HG03045 (cell line): Measurements from ENCODE around the gene WNT8A.
"Not testable (repeated sequence)": the region's sequence is repeated elsewhere in the genome, so short reads cannot be mapped to it uniquely, and the experiment has no call there.

Experiments
- ATAC-seq: cut with Tn5 transposase; IDR thresholded peaks from one replicate; pipeline ENCODE4 v1.9.1; 2021; ENCODE audit warnings: mild to moderate bottlenecking, moderate library complexity; ENCODE audit not compliant: unreplicated experiment

WNT8A gene, protein sequence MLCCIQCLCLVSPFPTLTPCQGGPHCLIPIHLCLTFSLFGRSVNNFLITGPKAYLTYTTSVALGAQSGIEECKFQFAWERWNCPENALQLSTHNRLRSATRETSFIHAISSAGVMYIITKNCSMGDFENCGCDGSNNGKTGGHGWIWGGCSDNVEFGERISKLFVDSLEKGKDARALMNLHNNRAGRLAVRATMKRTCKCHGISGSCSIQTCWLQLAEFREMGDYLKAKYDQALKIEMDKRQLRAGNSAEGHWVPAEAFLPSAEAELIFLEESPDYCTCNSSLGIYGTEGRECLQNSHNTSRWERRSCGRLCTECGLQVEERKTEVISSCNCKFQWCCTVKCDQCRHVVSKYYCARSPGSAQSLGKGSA

DNA sequence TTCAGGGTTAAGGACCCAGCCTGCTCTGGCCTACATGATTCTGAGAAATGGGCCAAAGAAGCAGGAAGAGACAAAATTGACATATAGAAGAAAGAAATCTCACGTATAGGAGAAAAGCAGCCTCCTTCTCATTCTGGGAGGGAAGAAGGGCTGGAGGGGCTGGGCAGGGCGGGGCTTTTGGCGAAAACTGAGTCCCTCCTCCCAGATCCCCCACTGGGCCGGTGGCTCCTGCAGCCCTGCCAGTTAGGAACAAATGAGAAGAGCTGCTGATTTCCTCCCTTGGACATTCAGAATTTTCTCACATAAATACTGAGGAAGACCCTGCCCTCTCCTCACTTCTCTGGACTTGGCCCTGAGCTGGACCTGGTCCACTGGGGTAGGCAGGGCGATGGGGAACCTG lies at the start of gene WNT8A:
Gene WNT8A (plus strand): TSS at position 332 of the 400 bp plus-strand sequence. CDS start 95 bp downstream, outside the sequence.
- no peak for ATAC-seq

DNA sequence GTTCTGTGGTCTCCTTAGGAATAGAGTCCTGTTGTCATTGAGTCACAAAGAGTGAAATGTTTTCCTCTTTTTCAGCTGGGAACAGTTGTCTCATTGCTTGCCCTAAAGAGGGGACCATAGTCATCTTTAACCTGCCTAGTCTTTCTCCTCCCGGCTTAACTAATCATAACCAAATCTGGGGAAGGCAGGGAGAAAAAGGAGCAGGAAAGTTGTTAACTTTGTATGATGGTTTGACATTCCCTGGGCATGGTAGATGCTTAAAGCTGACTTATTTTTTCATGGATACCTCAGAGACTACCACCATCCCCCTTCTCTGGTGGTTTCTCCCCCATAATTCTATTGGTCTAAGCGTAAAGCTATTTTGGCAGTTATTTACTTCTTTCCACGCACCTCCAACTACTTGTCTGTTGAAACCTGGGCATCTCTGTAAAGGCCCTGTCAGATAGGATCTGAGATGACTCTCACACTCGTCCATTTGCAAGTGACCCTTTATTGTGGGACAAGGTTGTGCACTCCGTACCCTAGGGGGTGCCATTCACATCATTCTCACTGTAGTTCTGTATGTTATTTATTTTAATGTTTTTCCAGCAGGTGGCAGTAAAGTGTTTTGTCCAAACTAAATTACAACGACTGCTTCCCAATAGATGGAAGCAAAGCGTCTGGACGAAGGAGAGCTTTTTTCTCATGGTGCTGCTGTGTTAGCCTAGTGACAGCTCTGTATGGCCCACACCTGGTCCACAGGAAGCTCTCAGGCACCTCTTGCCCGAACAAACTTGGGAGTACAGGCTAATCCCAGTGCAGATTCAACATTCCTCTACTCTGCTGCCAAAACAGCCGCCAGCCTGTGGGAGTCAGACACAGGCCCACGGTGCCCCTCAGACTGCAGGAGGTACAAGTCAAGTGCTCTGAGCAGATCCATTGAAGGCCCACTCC lies 48.0 kb upstream of the WNT8A start:
- ATAC-seq = peak; percentile 34

DNA sequence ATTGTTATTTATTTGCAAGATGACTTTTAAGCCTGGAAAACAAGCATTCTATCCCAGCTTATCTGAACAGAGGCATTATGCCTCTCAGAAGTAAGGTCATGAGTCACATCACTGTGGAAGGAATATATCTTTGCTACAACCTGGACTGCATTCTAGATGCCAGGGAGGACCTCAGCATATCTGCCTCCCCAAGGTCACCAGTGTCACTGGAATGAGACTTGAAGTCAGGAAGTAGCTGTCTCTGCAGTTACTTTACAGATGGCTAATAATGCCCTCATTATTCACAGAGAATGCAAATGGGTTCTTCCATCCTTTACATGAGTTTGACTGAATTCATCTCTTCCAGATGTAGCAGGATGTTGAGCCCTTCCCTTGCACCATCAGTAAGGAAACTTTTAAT lies 46.6 kb upstream of the WNT8A start:
- no peak for ATAC-seq

DNA sequence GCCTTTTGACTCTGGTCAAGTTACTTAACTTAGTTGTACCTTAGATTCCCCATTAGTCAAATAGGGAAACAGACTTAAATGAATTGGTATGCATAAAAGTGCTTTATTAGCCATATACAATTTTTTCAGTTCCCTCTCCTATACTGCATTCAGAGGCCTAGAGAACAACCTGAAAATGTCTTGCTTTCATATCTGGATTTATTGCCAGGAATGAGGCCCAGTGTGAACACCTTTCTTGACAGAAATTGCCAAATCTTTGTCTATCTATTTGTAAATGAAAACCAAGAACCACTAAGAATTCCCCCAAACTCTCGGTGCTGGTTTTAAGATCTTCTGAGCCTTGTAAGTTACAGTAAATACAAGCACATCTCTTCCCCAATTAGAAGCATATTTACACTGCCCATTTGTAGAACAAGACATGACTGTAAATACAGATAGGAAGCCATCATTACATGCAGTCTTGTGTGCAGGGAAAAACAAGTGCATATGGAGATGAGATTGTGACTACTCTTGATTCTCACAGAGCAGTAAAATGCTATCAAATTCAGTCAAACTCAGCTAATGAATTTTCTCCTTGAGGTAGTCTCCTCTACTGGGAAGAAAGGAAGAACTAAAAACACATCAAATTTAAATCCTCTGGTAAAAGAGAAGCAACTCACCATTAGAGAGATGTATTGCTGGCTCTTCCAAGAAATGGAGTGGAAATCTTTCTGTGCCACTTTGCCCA lies 45.8 kb upstream of the WNT8A start:
- ATAC-seq = no peak

DNA sequence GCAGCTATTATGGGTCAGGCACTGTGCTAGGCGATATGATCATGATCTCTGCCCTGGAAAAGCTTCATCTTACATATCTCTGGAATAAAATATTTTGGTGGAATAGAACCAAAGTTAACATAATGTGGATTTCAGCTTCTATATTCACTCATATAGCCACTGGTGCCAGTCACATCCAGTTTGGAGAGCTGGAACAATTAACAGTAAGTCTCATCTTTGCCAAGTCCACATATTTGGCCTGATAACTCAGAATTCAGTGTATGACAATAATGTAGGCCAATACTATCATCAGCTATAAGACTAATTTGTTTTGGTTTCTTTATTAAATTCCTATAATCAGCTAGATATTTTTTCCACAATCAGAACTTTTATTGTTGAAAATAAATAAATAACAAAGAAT lies 45.0 kb upstream of the WNT8A start:
- no peak for ATAC-seq

DNA sequence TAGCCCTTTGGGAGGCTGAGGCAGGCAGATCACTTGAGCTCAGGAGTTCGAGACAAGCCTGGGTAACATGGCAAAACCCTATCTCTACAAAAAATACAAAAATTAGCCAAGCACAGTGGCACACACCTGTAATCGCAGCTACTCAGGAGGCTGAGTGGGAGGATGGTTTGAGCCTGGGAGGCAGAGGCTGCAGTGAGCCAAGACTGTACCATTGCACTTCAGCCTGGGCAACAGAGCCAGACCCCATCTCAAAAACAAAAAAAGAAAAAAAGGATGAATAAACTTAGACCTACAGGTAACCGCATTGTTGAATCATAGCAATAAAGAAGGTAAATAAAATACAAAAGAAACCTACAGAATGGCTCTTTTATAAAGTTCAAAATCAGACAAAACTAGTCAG lies 38.5 kb upstream of the WNT8A start:
- ATAC-seq = not testable (repeated sequence)

DNA sequence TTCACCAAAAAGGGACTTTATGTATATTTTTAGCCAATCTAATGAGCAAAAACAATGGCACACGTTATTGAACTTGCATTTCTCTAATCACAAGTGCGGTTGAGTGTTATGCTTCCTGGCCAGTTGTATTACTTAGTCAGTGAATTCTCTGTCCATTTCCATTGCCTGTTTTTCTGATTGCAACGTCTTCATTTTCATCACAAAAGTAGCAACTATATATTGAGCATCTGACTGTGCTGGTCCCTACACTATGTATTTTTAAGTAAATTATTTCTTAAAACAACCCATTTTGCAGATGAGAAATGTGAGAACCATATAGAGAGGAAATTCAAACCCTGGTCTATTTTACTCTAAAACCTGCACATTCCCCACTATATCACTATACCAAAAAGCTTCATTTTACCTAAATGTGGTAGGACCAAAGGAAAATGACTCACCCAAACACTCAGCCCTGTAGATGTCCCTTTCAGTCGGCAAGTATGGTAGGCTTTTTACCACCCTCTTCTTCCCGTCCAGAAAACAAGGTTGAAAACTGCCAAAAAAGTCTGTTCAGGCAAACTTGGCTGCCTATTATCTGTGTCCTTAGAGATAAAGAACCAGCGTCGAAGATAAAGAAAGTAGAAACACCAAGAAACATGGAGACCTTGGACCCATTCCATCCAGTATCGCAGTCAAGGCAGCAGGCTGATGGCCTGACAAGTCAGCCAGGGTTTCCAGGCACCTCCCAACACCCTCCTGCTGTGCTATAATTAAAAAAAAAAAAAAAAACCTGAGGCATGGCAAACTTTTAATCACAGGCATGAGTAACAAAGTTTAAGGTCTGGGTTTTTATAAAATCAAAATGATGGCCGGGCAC lies 32.2 kb upstream of the WNT8A start:
- ATAC-seq = no peak

DNA sequence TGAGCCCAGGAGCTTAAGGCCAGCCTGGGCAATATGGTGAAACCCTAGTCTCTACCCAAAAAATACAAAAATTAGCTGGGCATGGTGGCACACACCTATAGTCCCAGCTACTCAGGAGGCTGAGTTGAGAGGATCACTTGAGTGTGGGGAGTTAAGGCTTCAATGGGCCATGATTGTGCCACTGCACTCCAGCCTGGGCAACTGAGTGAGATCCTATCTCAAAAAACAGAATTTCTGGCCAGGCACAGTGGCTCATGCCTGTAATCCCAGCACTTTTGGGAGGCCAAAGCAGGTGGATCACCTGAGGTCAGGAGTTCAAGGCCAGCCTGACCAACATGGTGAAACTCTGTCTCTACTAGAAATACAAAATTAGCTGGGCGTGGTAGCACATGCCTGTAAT lies 31.1 kb upstream of the WNT8A start:
- not testable (repeated sequence) for ATAC-seq

DNA sequence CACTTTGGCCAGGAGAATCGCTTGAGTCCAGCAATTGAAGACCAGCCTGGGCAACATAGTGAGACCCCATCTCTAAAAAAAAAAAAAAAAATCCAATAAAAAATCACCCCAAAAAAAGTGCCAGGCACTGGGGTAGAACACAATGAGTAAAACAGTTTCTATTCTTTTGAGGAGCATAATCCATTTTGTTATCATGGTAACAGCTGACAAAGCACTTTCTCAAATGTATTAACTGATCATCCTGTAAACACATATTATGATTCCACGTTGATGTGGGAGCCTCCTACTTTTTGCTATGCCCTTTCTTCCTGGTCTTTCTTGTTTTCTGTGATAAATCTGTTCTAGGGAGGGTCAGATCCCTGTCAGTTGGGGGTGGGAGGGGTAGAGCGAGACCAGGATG lies 30.3 kb upstream of the WNT8A start:
- ATAC-seq = no peak

DNA sequence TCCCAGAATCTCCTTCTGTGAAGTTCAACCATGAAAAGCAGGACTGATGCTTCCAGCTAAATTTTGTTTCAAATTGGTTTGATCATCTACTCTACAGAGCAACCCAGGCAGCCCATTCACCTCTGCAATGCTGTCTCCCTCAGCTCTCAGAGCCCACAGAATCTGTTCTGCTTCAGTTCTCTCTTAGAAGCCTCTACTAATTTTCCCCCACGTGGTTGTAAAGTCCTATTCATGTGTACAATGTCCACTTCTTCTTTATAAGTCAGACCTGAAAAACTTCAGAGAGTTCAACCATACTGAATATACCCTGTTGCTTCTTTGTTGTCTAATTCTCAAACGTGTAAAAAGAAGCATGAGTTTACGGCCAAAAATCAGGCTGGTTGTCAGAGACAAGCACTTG lies 29.6 kb upstream of the WNT8A start:
- ATAC-seq = no peak

DNA sequence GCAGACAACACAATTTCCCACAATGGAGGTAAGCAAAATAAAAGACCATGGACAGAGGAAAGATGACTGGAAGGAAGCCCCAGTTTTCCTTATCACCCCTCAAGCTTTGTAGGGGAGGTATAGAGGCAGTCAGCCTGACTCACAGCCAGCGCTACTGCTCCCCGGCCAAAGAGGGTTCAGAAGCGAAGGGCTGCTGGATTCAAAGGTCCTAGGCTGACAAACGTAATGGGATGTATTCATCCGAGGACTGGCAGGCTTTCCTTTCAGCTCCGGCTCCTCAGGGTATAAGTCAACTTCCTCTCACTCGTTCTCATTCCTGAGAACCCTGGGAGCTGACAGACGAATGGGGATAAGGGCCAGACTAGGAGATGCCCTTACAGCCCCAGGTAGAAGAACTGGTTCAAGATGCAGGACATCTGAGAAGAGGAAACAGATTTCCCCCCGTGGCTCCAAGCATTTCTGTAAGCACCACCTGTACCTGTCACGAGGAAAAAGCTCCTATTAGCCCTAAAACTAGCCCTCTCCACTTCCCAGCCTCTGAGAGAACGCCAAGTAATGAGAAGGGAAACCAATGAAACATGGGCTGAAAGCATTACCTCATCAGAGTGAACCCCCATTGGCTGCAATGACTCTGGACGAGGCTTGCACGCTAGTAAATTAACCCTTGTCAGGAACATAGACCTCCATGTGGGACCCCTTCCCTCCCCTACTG lies 28.8 kb upstream of the WNT8A start:
- ATAC-seq = no peak

DNA sequence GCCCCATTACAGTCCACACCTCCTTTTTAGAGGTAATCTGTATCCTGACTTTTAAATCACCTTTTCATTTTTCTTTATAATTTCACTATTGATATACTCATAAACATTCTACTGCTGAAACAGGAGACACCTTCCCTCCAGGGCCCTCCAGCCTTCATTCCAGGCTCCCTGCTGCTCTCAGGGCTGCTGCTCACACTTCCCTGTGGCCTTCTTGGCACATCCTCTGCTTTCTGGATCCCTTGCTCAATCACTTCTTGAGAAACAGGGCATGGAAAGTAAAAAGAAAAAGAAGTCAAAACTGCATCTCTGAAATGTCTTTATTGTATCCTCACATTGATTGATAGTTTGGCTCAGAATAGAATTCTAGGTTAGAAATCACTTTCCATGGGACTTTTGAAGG lies 19.3 kb upstream of the WNT8A start:
- no peak for ATAC-seq

DNA sequence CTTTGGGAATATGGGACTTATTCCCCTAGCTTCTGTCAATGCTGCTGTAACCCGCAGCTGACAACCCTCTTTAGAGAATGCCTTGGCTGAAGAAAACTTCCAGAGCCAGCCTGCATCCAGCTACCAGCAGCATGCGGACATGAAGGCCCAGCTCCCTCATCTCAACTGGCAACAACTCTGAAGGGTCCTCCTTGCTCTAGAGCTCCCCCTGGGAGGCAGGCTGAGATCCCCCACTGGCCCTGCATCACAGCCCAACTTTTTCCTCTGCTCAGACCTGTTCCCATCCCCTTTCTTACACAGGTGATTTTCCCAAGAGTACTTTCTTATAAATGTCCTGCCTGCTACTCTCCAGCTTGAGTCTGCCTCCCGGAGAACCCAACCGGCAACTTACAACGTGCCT lies 18.7 kb upstream of the WNT8A start:
- no peak for ATAC-seq

DNA sequence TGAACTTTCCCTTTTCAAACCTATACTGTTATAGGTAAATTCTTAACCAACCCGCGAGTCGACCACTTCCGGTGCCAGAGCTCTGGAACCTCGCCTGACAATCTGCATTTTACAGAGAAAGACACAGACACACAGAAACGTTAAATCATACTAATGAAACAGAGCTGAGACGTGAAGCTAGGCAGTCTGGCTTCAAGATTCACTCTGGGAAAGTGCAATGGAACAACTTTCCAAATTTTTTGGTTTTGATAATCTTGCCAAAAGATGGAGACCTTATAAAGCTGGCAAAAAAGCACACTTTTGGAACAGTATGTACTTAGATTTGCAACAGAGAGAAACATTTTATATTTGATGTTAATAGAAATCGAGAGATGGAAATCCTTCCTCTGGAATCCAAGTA lies 15.9 kb upstream of the WNT8A start:
- ATAC-seq = no peak

DNA sequence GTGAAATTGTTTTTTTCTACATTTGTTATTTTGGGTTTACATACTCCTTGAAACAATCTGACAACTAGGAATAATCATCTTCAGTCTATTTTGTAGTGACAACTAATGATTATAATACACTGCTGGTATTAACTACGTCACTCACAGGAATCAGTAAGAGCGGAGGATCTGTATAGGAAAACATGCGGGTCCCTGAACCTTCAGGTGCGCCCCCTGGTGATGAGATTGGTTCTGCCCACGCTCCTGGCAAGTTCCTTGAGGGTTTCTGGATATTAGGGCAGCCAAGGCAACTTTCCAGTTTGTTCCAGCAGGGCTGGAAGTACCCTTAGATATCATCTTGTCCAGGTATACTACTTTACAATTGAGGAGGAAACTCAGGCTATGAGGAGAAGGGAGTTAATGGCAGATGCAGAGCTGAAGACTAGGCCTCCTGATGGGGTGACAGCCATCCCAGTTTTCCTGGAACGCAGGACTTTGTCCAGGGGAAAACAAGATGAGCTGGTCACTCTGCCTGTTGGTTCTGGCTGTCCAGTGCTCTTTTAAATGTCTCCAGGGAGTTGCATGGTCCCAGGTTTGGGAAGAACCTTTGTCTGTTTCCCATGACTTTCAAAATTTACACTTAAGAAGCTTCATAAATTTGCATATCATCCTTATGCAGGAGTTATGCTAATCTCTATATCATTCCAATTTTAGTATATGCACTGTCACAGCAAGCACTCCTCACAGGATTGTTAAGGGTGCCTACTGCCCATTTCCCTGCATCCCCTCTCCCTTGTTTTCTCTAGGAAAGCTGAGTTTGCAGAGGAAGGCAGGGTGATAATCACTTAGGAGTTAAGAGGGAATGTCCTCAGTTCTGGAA lies 14.9 kb upstream of the WNT8A start:
- ATAC-seq = no peak

DNA sequence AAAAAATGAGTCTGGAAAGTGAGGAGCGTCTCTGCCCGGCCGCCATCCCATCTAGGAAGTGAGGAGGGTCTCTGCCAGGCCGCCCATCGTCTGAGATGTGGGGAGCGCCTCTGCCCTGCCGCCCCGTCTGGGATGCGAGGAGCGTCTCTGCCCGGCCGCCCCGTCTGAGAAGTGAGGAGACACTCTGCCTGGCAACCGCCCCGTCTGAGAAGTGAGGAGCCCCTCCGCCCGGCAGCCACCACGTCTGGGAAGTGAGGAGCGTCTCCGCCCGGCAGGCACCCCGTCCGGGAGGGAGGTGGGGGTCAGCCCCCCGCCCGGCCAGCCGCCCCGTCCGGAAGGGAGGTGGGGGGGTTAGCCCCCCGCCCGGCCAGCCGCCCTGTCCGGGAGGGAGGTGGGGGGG lies 13.8 kb upstream of the WNT8A start:
- ATAC-seq = not testable (repeated sequence)

DNA sequence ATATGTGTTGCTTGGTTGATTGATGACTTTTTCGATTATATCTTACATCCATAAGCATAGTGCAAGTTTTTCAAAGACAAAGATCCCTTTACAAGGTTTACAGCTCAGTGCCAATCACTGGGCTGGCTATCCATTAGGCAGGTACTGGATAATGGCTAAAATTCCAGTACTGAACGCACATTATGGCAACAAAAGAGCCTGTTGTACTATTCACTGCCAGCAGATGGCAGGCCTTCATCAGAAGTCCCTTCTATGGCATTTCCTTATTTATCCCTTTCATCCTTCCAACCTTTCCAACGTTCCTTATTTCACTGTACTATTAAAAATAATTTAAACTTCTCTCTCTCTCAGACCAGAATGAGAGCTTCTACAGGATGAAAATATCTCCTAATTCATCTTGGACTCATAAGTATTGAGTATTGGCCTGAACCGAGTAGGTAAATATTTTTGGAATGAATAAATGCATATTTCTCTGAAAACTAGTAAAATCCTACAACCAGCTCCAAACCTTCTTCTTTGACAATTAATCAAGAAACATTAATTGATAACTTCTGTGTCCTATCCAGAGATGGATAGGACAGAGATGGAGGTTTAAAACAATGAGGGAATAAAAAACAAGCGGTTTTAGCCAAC lies 6.7 kb upstream of the WNT8A start:
- no peak for ATAC-seq

DNA sequence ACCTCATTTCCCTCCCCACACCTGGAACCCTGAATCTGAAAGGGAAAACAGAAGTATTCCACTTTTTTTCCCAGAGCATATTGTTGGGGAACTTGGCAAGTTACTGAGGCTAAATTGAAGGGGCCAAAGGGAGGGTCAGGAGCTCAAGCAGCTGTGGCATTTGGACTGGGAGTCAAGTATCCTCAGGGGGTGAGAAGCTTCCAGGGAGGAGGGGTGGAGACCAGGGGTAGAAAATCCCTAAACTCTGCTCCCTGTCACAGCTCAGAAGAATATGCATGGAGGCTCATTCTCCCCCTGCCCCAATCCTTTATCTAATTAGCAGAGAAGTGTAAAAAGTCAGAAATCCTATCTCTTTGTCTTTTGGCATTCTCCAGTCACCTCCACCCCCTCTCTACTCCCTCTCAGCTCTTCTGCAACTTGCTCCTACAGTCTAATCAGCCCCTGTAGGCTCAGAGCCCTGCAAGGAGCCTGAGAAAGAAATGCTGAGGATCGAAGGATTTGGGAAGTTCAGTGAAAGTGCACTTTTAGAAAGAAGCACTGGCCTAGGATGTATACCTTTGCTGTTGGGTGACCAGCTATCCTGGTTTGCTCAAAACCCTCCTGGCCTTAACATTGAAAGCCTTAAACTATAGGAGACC lies 5.7 kb upstream of the WNT8A start:
- ATAC-seq = no peak
